ENCODE data around the gene MAPK13. TPM values are rescaled to one million over a fixed set of nuclear protein-coding genes. Genes with fewer than 3 reads are reported as not detected.
"Not testable (repeated sequence)": the region's sequence is repeated elsewhere in the genome, so short reads cannot be mapped to it uniquely, and the experiment has no call there.

Gene MAPK13
- polyA plus RNA-seq, 1 donor from 2014 or later, result 1.8 TPM

GRCh38 chr6:36128793-36129192 lies 1.5 kb upstream of the MAPK13 start:
- no peaks in the 10 kb centered on the region for H4K20me1 ChIP-seq (ENCODE audit: insufficient read depth)
- H3K9ac ChIP-seq (ENCODE audit: low read length), result no peak overlapping the region
- peaks cover 18% of the 10 kb centered on the region for H3K27me3 ChIP-seq (ENCODE audit: insufficient read depth, low read depth, low read length)
- H3K4me2 ChIP-seq (ENCODE audit: low read length), result no peak overlapping the region
- H3K9me3 ChIP-seq (ENCODE audit: low read length), result no peaks in the 10 kb centered on the region
- H3K27ac ChIP-seq (ENCODE audit: low read length), result no peak overlapping the region
- no peaks in the 10 kb centered on the region for H3F3A ChIP-seq (ENCODE audit: insufficient read depth, low read length, poor library complexity, severe bottlenecking)
- TF ChIP-seq SMC3 (conservative IDR thresholded peaks at IDR 0.05; ENCODE audit: poor library complexity) (no peak), CTCF (IDR thresholded peaks at IDR 0.05; ENCODE audit: poor library complexity, severe bottlenecking) (no peak), EZH2 (IDR thresholded peaks at IDR 0.05; ENCODE audit: borderline replicate concordance, insufficient read depth, low read length, poor library complexity, severe bottlenecking) (no peak), EP300 (conservative IDR thresholded peaks at IDR 0.05; ENCODE audit: poor library complexity, severe bottlenecking) (no peak), TAF1 (IDR thresholded peaks at IDR 0.05; ENCODE audit: low read depth) (no peak), REST (IDR thresholded peaks at IDR 0.05; ENCODE audit: borderline replicate concordance) (no peak), MXI1 (conservative IDR thresholded peaks at IDR 0.05; ENCODE audit: poor library complexity, severe bottlenecking) (no peak), RAD21 (conservative IDR thresholded peaks at IDR 0.05) (no peak), POLR2AphosphoS5 (IDR thresholded peaks at IDR 0.05) (no peak)
- H3K4me3 ChIP-seq (ENCODE audit: low read length), result no peak overlapping the region
- no peaks in the 10 kb centered on the region for H3K36me3 ChIP-seq (ENCODE audit: insufficient read depth, low read length)
- H3K79me2 ChIP-seq (replicated peaks; ENCODE audit: insufficient read depth, low read length), result no peaks in the 10 kb centered on the region
- H2AFZ ChIP-seq (ENCODE audit: low read depth, low read length), result no peak overlapping the region
- no peaks in the 10 kb centered on the region for H3K9me2 ChIP-seq (ENCODE audit: insufficient read depth, low read length)

- H3K9ac ChIP-seq (ENCODE audit: low read length); H4K20me1 ChIP-seq (ENCODE audit: insufficient read depth); H3K27ac ChIP-seq (ENCODE audit: low read length); H3K4me2 ChIP-seq (ENCODE audit: low read length); H3K79me2 ChIP-seq (replicated peaks; ENCODE audit: insufficient read depth, low read length); H3F3A ChIP-seq (ENCODE audit: insufficient read depth, low read length, poor library complexity, severe bottlenecking); H3K9me2 ChIP-seq (ENCODE audit: insufficient read depth, low read length); H3K36me3 ChIP-seq (ENCODE audit: insufficient read depth, low read length); H3K9me3 ChIP-seq (ENCODE audit: low read length); H2AFZ ChIP-seq (ENCODE audit: low read depth, low read length); H3K4me3 ChIP-seq (ENCODE audit: low read length): not testable (repeated sequence)
- peaks cover 18% of the 10 kb centered on the region for H3K27me3 ChIP-seq (ENCODE audit: insufficient read depth, low read depth, low read length)
Measured at GRCh38 chr6:36129334-36129733, 979 bp upstream of the MAPK13 start.
